Esophagus (tissue), 2 donors: ENCODE results near the gene PTPRM. TPM values are rescaled to one million over a fixed set of nuclear protein-coding genes. Genes with fewer than 3 reads are reported as not detected.

Experiments used
- H3K27ac ChIP-seq, 2 donors: one replicate each; pipeline ENCODE4 v1.5.1; 2013; ENCODE audit warnings: low read depth in 2 of 2, mild to moderate bottlenecking in 2 of 2, inconsistent platforms in 1 of 2, low read length in 1 of 2, moderate library complexity in 1 of 2
- H3K27me3 ChIP-seq, 2 donors: one replicate each; pipeline ENCODE4 v1.6.1; 2013; ENCODE audit warnings: low read length in 2 of 2, control low read depth in 1 of 2, mild to moderate bottlenecking in 1 of 2; ENCODE audit not compliant: insufficient read depth in 2 of 2, control insufficient read depth in 1 of 2
- H3K36me3 ChIP-seq, 2 donors: one replicate each; pipeline ENCODE4 v1.6.1; 2013; ENCODE audit warnings: low read length in 1 of 2; ENCODE audit not compliant: control insufficient read depth in 2 of 2, insufficient read depth in 2 of 2
- H3K4me1 ChIP-seq, 2 donors: one replicate each; pipeline ENCODE4 v1.6.1; 2013; ENCODE audit warnings: low read length in 1 of 2; ENCODE audit not compliant: control insufficient read depth in 2 of 2, insufficient read depth in 2 of 2
- H3K4me3 ChIP-seq, 2 donors: one replicate each; pipeline ENCODE4 v1.5.1; 2013; ENCODE audit warnings: low read length in 2 of 2, mild to moderate bottlenecking in 2 of 2, low read depth in 1 of 2, moderate library complexity in 1 of 2
- H3K9me3 ChIP-seq, 2 donors: one replicate each; pipeline ENCODE4 v1.6.1; 2013; ENCODE audit warnings: mild to moderate bottlenecking in 2 of 2, low read depth in 1 of 2, low read length in 1 of 2, moderate library complexity in 1 of 2; ENCODE audit not compliant: control insufficient read depth in 2 of 2, insufficient read depth in 1 of 2
- WGBS, 2 donors: extraction: QIAGEN DNeasy Blood & Tissue Kit; methylation state at CpG; one replicate each; pipeline ENCODE4 v1.1.7; 2013; 5-methylcytosine and 5-hydroxymethylcytosine counted together
- polyA plus RNA-seq, 2 donors: library from polyadenylated mRNA; stranded (reverse); fragments of 200-250 nt; gene quantifications; one replicate each; pipeline ENCODE4 v1.2.3, GENCODE V29; 2013
- donor health status: healthy with polysubstance abuse.
- donor health status: Bipolar disorder and iron deficiency.

PTPRM gene
- polyA plus RNA-seq, 2 donors: 6.3 to 10.4 TPM

- no peaks in the 10 kb centered on the region for H3K9me3 ChIP-seq
- no peaks in the 10 kb centered on the region for H3K27me3 ChIP-seq
- H3K4me3 ChIP-seq: no peak overlapping the region
- no peaks in the 10 kb centered on the region for H3K4me1 ChIP-seq
- H3K27ac ChIP-seq: no peak overlapping the region
- H3K36me3 ChIP-seq: no peaks in the 10 kb centered on the region
- 87 to 89% methylated on average over 5 of the region's 5 CpGs for WGBS, 2 donors
Measured at GRCh38 chr18:8365006-8365405, 797.9 kb downstream of the PTPRM start.

- Histone ChIP-seq H3K9me3 (no peaks in the 10 kb centered on the region), H3K4me1 (no peaks in the 10 kb centered on the region), H3K36me3 (no peaks in the 10 kb centered on the region), H3K27ac (no peak overlapping the region), H3K27me3 (no peaks in the 10 kb centered on the region), H3K4me3 (no peak overlapping the region)
- 87 to 89% methylated on average over 2 of the region's 2 CpGs for WGBS, 2 donors
Measured at GRCh38 chr18:8365528-8365927, 798.4 kb downstream of the PTPRM start.

DNA sequence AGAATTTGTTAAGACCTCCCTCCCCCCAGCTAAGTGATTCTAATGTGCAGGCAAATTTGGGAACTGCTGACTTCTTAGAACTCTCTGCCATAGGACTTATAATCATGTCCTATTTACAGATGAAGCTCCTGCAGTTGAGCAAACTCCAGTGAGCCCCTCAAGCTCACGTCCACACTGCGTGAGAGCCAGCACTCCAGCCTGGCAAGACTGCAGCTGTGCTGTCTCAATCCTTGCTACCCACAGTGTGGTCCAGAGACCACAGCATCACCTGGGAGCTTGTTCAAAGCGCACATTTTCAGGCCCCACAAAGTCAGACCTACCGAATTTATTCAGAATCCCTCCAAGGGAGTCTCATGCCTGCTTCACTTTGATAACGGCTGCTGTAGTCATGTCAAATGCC is 799.0 kb downstream of the PTPRM start:
- H3K4me1 ChIP-seq: no peaks in the 10 kb centered on the region
- 81 to 85% methylated on average over 5 of the region's 5 CpGs for WGBS, 2 donors
- no peaks in the 10 kb centered on the region for H3K36me3 ChIP-seq
- no peaks in the 10 kb centered on the region for H3K27me3 ChIP-seq
- no peaks in the 10 kb centered on the region for H3K9me3 ChIP-seq
- H3K27ac ChIP-seq: no peak overlapping the region
- H3K4me3 ChIP-seq: no peak overlapping the region

- Histone ChIP-seq H3K4me1 (no peaks in the 10 kb centered on the region), H3K27ac (no peak overlapping the region), H3K9me3 (no peaks in the 10 kb centered on the region), H3K36me3 (no peaks in the 10 kb centered on the region), H3K27me3 (no peaks in the 10 kb centered on the region), H3K4me3 (peak overlapping the region in 1 of 2 donors; percentile 34)
- 59 to 72% methylated on average over 16 of the region's 16 CpGs for WGBS, 2 donors
Measured at GRCh38 chr18:8366656-8367055, 799.5 kb downstream of the PTPRM start.

GRCh38 chr18:8367217-8367988 is 800.3 kb downstream of the PTPRM start:
- H3K4me1 ChIP-seq: no peaks in the 10 kb centered on the region
- H3K9me3 ChIP-seq: no peaks in the 10 kb centered on the region
- no peak overlapping the region for H3K27ac ChIP-seq
- WGBS, 2 donors: 5 to 8% methylated on average over 47 of the region's 47 CpGs
- H3K27me3 ChIP-seq: no peaks in the 10 kb centered on the region
- no peaks in the 10 kb centered on the region for H3K36me3 ChIP-seq
- H3K4me3 ChIP-seq: peak overlapping the region; percentile 34 to 36

- H3K27me3 ChIP-seq: no peaks in the 10 kb centered on the region
- no peaks in the 10 kb centered on the region for H3K4me1 ChIP-seq
- H3K27ac ChIP-seq: no peak overlapping the region
- no peaks in the 10 kb centered on the region for H3K9me3 ChIP-seq
- WGBS, 2 donors: 93% methylated on average over 4 of the region's 4 CpGs
- H3K36me3 ChIP-seq: no peaks in the 10 kb centered on the region
- H3K4me3 ChIP-seq: no peak overlapping the region
Measured at GRCh38 chr18:8368512-8369217, 801.5 kb downstream of the PTPRM start.

DNA sequence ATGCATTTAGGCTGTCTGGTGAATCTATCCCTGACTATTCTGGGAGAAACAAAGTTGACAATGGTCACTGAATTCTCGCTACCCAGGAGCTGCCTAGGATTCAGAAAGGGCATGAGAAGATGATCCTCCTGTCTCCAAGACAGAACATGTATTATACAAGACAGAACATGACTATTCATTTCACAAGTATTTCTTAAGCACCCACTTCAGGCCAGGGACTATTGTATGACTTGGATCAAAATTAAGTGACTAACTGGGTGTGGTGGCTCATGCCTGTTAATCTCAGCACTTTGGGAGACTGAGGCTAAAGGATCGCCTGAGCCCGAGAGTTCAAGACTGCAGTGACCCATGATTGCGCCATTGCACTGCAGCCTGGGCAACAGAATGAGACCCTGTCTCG is 806.4 kb downstream of the PTPRM start:
- H3K36me3 ChIP-seq: no peaks in the 10 kb centered on the region
- H3K27ac ChIP-seq: no peak overlapping the region
- H3K4me3 ChIP-seq: no peak overlapping the region
- H3K27me3 ChIP-seq: no peaks in the 10 kb centered on the region
- 66 to 77% methylated on average over 5 of the region's 5 CpGs for WGBS, 2 donors
- no peaks in the 10 kb centered on the region for H3K9me3 ChIP-seq
- H3K4me1 ChIP-seq: no peaks in the 10 kb centered on the region

GRCh38 chr18:8374676-8375075 is 807.6 kb downstream of the PTPRM start:
- WGBS, 2 donors: 76 to 82% methylated on average over 4 of the region's 4 CpGs
- Histone ChIP-seq H3K36me3 (no peaks in the 10 kb centered on the region), H3K4me1 (no peaks in the 10 kb centered on the region), H3K4me3 (no peak overlapping the region), H3K9me3 (no peaks in the 10 kb centered on the region), H3K27ac (no peak overlapping the region), H3K27me3 (no peaks in the 10 kb centered on the region)

DNA sequence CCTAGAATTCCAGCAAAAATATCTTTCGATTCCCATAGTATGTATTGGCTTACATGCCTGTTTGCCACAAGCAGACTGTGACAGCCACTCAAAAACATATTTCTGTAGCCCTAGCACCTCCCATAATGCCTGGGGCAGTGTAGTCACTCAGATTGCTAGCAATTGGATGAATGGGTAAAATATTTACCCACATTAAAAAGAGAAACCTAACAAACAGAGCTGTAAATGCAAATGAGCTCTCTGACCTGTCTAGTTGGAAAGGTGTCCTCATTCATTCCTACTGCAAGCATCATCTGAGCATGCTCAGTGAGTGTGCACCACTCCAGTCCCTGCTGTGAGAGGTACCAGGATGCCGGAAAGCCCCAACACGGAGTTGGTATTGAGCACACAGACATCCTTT is 808.1 kb downstream of the PTPRM start:
- no peak overlapping the region for H3K27ac ChIP-seq
- H3K4me3 ChIP-seq: no peak overlapping the region
- no peaks in the 10 kb centered on the region for H3K9me3 ChIP-seq
- no peaks in the 10 kb centered on the region for H3K4me1 ChIP-seq
- no peaks in the 10 kb centered on the region for H3K36me3 ChIP-seq
- no peaks in the 10 kb centered on the region for H3K27me3 ChIP-seq
- WGBS, 2 donors: 83 to 88% methylated on average over 3 of the region's 3 CpGs

GRCh38 chr18:8376113-8376512 is 809.0 kb downstream of the PTPRM start:
- 94 to 95% methylated on average over 7 of the region's 7 CpGs for WGBS, 2 donors
- no peaks in the 10 kb centered on the region for H3K36me3 ChIP-seq
- H3K4me3 ChIP-seq: no peak overlapping the region
- H3K4me1 ChIP-seq: no peaks in the 10 kb centered on the region
- H3K9me3 ChIP-seq: no peaks in the 10 kb centered on the region
- no peak overlapping the region for H3K27ac ChIP-seq
- no peaks in the 10 kb centered on the region for H3K27me3 ChIP-seq
